ENCODE results near the gene ADM5. TPM values are rescaled to one million over a fixed set of nuclear protein-coding genes. Genes with fewer than 3 reads are reported as not detected.

Gene ADM5
- total and polyA plus RNA-seq, 2 donors (not counting 1 experiment from before 2014, with no cell fraction given) = 0.06 to 0.33 TPM

- Histone ChIP-seq H3K36me3 (ENCODE audit: control insufficient read depth, insufficient read depth, low read length) (peaks cover 48% of the 10 kb centered on the region), H3K4me1 (ENCODE audit: control insufficient read depth, extremely low read depth, insufficient read depth, low read length) (no peaks in the 10 kb centered on the region), H3K79me2 (ENCODE audit: control insufficient read depth, insufficient read depth, low read length) (peaks cover 7% of the 10 kb centered on the region), H4K20me1 (ENCODE audit: control insufficient read depth, extremely low read depth, insufficient read depth, low read length) (no peaks in the 10 kb centered on the region), H3K4me2 (ENCODE audit: extremely low read depth, insufficient read depth, low read length) (no peak overlapping the region), H3K27me3 (ENCODE audit: control insufficient read depth, insufficient read depth, low read length) (no peaks in the 10 kb centered on the region), H3K9ac (ENCODE audit: insufficient read depth, low read length) (no peak overlapping the region), H2AFZ (ENCODE audit: low read length) (no peak overlapping the region), H3K27ac (ENCODE audit: insufficient read depth, low read length) (no peak overlapping the region), H3K4me3 (replicated peaks in 1 of 4; ENCODE audit: control extremely low read depth in 1 of 4, insufficient read depth in 1 of 4, low read depth in 3 of 4, low read length in 4 of 4) (no peak overlapping the region), H3K9me3 (ENCODE audit: control insufficient read depth, insufficient read depth, low read depth, low read length) (no peaks in the 10 kb centered on the region)
- no peak for DNase-seq (ENCODE audit: low read depth in 2 of 2)
- TF ChIP-seq CTCF (conservative IDR thresholded peaks at IDR 0.05 in 1 of 2, IDR thresholded peaks at IDR 0.05 in 1 of 2; ENCODE audit: low read depth in 1 of 2, low read length in 2 of 2) (no peak), EZH2 (IDR thresholded peaks at IDR 0.05; ENCODE audit: low read length, missing control alignments) (no peak)
Observed at GRCh38 chr19:49652551-49653465, 36.6 kb upstream of the ADM5 start.

- Histone ChIP-seq H3K36me3 (ENCODE audit: control insufficient read depth, insufficient read depth, low read length) (peaks cover 51% of the 10 kb centered on the region), H3K9me3 (ENCODE audit: control insufficient read depth, insufficient read depth, low read depth, low read length) (no peaks in the 10 kb centered on the region)
- DNase-seq (ENCODE audit: low read depth in 2 of 2) = no peak
Observed at GRCh38 chr19:49653466-49653806, 36.0 kb upstream of the ADM5 start.

GRCh38 chr19:49654581-49654980 is 34.8 kb upstream of the ADM5 start:
- H3K36me3 ChIP-seq (ENCODE audit: control insufficient read depth, insufficient read depth, low read length) = peaks cover 59% of the 10 kb centered on the region
- H4K20me1 ChIP-seq (ENCODE audit: control insufficient read depth, extremely low read depth, insufficient read depth, low read length) = no peaks in the 10 kb centered on the region
- H3K27me3 ChIP-seq (ENCODE audit: control insufficient read depth, insufficient read depth, low read length) = no peaks in the 10 kb centered on the region
- H3K79me2 ChIP-seq (ENCODE audit: control insufficient read depth, insufficient read depth, low read length) = peaks cover 4% of the 10 kb centered on the region
- H3K4me1 ChIP-seq (ENCODE audit: control insufficient read depth, extremely low read depth, insufficient read depth, low read length) = no peaks in the 10 kb centered on the region
- no peak overlapping the region for H3K4me3 ChIP-seq (replicated peaks in 1 of 4; ENCODE audit: control extremely low read depth in 1 of 4, insufficient read depth in 1 of 4, low read depth in 3 of 4, low read length in 4 of 4)
- H3K9ac ChIP-seq (ENCODE audit: insufficient read depth, low read length) = no peak overlapping the region
- no peak overlapping the region for H2AFZ ChIP-seq (ENCODE audit: low read length)
- no peaks in the 10 kb centered on the region for H3K9me3 ChIP-seq (ENCODE audit: control insufficient read depth, insufficient read depth, low read depth, low read length)
- no peak overlapping the region for H3K4me2 ChIP-seq (ENCODE audit: extremely low read depth, insufficient read depth, low read length)
- H3K27ac ChIP-seq (ENCODE audit: insufficient read depth, low read length) = no peak overlapping the region
- DNase-seq (ENCODE audit: low read depth in 2 of 2) = no peak
- TF ChIP-seq EZH2 (IDR thresholded peaks at IDR 0.05; ENCODE audit: low read length, missing control alignments) = no peak
- TF ChIP-seq CTCF (conservative IDR thresholded peaks at IDR 0.05 in 1 of 2, IDR thresholded peaks at IDR 0.05 in 1 of 2; ENCODE audit: low read depth in 1 of 2, low read length in 2 of 2) = no peak

More at GRCh38 chr19:49653466-49653806, 36.0 kb upstream of the ADM5 start:
- H3K4me1 ChIP-seq (ENCODE audit: control insufficient read depth, extremely low read depth, insufficient read depth, low read length) = no peaks in the 10 kb centered on the region
- no peak for TF ChIP-seq CTCF (conservative IDR thresholded peaks at IDR 0.05 in 1 of 2, IDR thresholded peaks at IDR 0.05 in 1 of 2; ENCODE audit: low read depth in 1 of 2, low read length in 2 of 2)
- TF ChIP-seq EZH2 (IDR thresholded peaks at IDR 0.05; ENCODE audit: low read length, missing control alignments) = no peak
- H4K20me1 ChIP-seq (ENCODE audit: control insufficient read depth, extremely low read depth, insufficient read depth, low read length) = no peaks in the 10 kb centered on the region
- no peak overlapping the region for H3K9ac ChIP-seq (ENCODE audit: insufficient read depth, low read length)
- no peak overlapping the region for H3K4me3 ChIP-seq (replicated peaks in 1 of 4; ENCODE audit: control extremely low read depth in 1 of 4, insufficient read depth in 1 of 4, low read depth in 3 of 4, low read length in 4 of 4)
- no peak overlapping the region for H3K27ac ChIP-seq (ENCODE audit: insufficient read depth, low read length)
- H2AFZ ChIP-seq (ENCODE audit: low read length) = no peak overlapping the region
- H3K4me2 ChIP-seq (ENCODE audit: extremely low read depth, insufficient read depth, low read length) = no peak overlapping the region
- H3K79me2 ChIP-seq (ENCODE audit: control insufficient read depth, insufficient read depth, low read length) = peaks cover 7% of the 10 kb centered on the region
- H3K27me3 ChIP-seq (ENCODE audit: control insufficient read depth, insufficient read depth, low read length) = no peaks in the 10 kb centered on the region

All from fibroblast of lung (primary cell).